Measurements from ENCODE around the gene PDZRN3. TPM values are rescaled to one million over a fixed set of nuclear protein-coding genes. Genes with fewer than 3 reads are reported as not detected.
A peak's percentile ranks its signal among the peaks of the same experiment; 100 is the strongest.

PDZRN3 gene
- total and polyA plus RNA-seq, 8 donors: 4.5 to 10.9 (median 7.4) TPM

DNA sequence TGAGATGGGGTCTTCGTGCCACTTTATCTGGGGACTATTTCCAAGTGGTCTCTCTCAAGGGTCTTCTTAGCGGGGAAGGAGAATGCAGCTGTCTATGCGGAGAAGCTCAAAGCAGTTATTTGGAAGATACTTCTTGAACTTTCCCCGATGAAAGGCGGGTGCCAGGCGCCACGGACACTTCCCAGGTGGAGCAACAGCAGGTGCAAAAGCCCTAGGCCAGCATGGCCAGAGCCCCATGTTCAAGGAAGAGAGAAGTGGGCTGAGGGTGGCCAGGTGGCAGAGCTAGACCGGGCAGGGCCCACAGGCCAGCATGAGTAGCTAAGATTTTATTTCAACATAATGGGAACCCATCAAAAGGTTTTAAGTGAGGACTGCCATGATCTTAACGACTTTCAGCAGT, 232.8 kb downstream of the PDZRN3 start:
- Histone ChIP-seq H3K9me3 (no peaks in the 10 kb centered on the region), H3K36me3 (no peaks in the 10 kb centered on the region), H3K27ac (no peak overlapping the region), H3K27me3 (no peaks in the 10 kb centered on the region), H3K4me1 (no peaks in the 10 kb centered on the region), H3K4me3 (no peak overlapping the region)
- ATAC-seq: no peak
- intact Hi-C loops (cut with DNase I): no loop called here
- DNase-seq: peak in 1 of 6 donors; percentile 45
- TF ChIP-seq, protein P1, sequence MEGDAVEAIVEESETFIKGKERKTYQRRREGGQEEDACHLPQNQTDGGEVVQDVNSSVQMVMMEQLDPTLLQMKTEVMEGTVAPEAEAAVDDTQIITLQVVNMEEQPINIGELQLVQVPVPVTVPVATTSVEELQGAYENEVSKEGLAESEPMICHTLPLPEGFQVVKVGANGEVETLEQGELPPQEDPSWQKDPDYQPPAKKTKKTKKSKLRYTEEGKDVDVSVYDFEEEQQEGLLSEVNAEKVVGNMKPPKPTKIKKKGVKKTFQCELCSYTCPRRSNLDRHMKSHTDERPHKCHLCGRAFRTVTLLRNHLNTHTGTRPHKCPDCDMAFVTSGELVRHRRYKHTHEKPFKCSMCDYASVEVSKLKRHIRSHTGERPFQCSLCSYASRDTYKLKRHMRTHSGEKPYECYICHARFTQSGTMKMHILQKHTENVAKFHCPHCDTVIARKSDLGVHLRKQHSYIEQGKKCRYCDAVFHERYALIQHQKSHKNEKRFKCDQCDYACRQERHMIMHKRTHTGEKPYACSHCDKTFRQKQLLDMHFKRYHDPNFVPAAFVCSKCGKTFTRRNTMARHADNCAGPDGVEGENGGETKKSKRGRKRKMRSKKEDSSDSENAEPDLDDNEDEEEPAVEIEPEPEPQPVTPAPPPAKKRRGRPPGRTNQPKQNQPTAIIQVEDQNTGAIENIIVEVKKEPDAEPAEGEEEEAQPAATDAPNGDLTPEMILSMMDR (IDR thresholded peaks at IDR 0.05): no peak
- FAIRE-seq: no peak
- WGBS, 2 donors: 92 to 94% methylated on average over 9 of the region's 9 CpGs

DNA sequence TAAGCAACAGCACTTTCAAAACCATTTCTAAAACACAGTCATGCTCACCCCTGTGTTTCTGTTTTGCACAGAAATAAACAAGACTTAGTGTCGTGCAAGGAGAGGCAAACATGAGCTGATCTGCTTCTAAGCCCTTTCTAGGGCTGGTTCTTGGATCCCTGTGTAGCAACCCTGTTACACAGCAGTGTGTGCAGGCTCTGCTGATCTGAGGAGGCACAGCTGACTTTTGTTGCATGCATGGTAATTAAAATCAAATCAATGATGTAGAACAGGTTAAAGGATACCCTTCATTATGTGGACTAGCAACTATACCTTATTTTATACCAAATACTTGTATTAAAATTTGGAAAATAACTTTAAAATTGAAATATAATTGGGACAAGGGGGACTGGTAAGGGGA, 234.8 kb downstream of the PDZRN3 start:
- WGBS, 2 donors: 87 to 93% methylated on average over 1 of the region's 1 CpG

DNA sequence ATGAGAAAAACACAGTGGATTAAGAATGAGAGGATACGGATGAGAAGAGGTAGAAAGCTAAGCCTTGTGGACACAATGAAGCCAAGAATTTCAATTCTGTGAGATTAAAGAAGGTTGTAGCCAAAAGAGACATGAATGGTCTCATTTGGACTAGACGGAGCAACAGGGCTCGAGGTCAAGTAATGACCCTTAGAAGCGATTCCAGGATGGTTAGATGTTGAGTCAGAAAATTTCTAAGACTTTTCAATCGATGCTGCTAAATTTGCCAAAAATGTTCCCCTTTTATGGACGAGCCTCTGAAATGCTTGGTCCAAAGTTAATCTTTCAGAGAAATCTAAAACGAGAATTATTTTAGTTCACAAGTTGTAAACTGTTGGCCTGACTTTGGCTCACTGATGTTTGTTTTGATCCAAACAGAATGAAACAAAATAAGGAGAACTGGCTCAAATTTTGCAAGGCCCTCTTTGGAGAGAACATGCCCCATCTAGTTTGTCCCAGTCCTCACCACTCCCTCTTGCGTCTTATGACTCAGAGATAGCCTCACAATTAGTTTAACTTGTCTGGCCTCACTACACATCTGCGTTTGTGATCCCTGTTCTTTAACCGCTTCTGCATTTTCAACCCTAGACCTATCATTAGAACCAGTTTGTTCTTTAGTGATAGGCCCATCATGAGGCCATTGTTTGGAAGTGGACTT, 235.5 kb downstream of the PDZRN3 start:
- FAIRE-seq: no peak
- peaks cover 0 to 4% (median 0%) of the 10 kb centered on the region in 3 donors for H3K36me3 ChIP-seq
- peak in 2 of 4 donors; percentile 32 to 37 for ATAC-seq
- H3K27me3 ChIP-seq: no peaks in the 10 kb centered on the region
- H3K9me3 ChIP-seq: no peaks in the 10 kb centered on the region
- H3K4me3 ChIP-seq: no peak overlapping the region
- TF ChIP-seq, protein P1 (IDR thresholded peaks at IDR 0.05): no peak
- intact Hi-C loops (cut with DNase I): no loop called here
- WGBS, 2 donors: 79 to 92% methylated on average over 10 of the region's 10 CpGs
- no peak overlapping the region for H3K27ac ChIP-seq
- no peak for DNase-seq
- no peaks in the 10 kb centered on the region for H3K4me1 ChIP-seq

More for the DNA sequence above, 234.8 kb downstream of the PDZRN3 start:
- intact Hi-C loops (cut with DNase I): no loop called here
- Histone ChIP-seq H3K36me3 (no peaks in the 10 kb centered on the region), H3K27ac (no peak overlapping the region), H3K4me3 (no peak overlapping the region), H3K27me3 (no peaks in the 10 kb centered on the region), H3K9me3 (no peaks in the 10 kb centered on the region), H3K4me1 (no peaks in the 10 kb centered on the region)
- no peak for ATAC-seq
- no peak for DNase-seq
- FAIRE-seq: no peak
- TF ChIP-seq, protein P1 (IDR thresholded peaks at IDR 0.05): no peak

DNA sequence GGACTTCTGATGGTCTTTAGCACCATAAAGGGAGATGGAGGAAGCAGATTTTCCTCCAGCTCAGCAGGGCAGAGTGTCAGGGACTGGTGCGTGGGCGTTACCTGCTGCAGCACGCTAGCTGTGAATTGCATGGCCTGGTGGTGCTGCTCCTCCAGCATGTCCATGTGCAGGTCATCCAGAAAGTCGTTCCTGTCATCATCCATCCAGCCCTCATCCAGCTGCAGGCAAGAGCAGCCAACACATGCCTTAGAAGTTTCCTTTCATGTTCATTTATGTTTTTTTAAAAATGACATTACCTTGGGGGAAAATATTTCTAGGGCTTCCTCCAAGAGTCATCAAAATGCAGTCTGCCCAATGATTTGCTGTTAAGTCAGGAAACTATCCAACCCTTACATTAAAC, 239.2 kb downstream of the PDZRN3 start:
- intact Hi-C loops (cut with DNase I): no loop called here
- TF ChIP-seq, protein P1 (IDR thresholded peaks at IDR 0.05): no peak
- ATAC-seq (peak in 2 of 4 donors; percentile 46 to 59), DNase-seq (no peak), FAIRE-seq (no peak)
- 87 to 88% methylated on average over 4 of the region's 4 CpGs for WGBS, 2 donors
- Histone ChIP-seq H3K4me3 (no peak overlapping the region), H3K4me1 (no peaks in the 10 kb centered on the region), H3K27me3 (no peaks in the 10 kb centered on the region), H3K36me3 (peaks cover 0 to 4% (median 0%) of the 10 kb centered on the region in 3 donors), H3K9me3 (no peaks in the 10 kb centered on the region), H3K27ac (no peak overlapping the region)

Measured in pancreas (tissue), 10 donors.